WERI-Rb-1 (cell line): ENCODE results near the gene HDAC4.

Experiments used
- DNase-seq: peaks from one replicate; pipeline ENCODE4 v3.0.0-alpha.2; 2020
- H3K27ac ChIP-seq: fragments of 250-450 bp; sonication (Bioruptor Pico); 2 replicates; pipeline ENCODE4 v1.5.1; 2020; ENCODE audit warnings: mild to moderate bottlenecking, moderate library complexity
- H3K27me3 ChIP-seq: fragments of 250-450 bp; sonication (Bioruptor Pico); 2 replicates; pipeline ENCODE4 v1.5.1; 2021; ENCODE audit warnings: mild to moderate bottlenecking, low read depth, moderate library complexity; ENCODE audit not compliant: insufficient read depth, severe bottlenecking
- H3K36me3 ChIP-seq: fragments of 250-450 bp; sonication (Bioruptor Pico); 2 replicates; pipeline ENCODE4 v1.5.1; 2020; ENCODE audit warnings: mild to moderate bottlenecking, moderate library complexity
- H3K4me3 ChIP-seq: 2 replicates; pipeline ENCODE4 v1.5.1; 2011; ENCODE audit warnings: low read depth, mild to moderate bottlenecking, control low read depth, low read length
- H3K9me3 ChIP-seq: fragments of 250-450 bp; sonication (Bioruptor Pico); 2 replicates; pipeline ENCODE4 v1.5.1; 2021; ENCODE audit warnings: mild to moderate bottlenecking, moderate library complexity; ENCODE audit not compliant: severe bottlenecking
- CTCF ChIP-seq: IDR thresholded peaks from 2 replicates; pipeline ENCODE4 v1.5.1; 2011; ENCODE audit warnings: low read depth, mild to moderate bottlenecking, control low read depth, inconsistent platforms, low read length

HDAC4 gene

DNA sequence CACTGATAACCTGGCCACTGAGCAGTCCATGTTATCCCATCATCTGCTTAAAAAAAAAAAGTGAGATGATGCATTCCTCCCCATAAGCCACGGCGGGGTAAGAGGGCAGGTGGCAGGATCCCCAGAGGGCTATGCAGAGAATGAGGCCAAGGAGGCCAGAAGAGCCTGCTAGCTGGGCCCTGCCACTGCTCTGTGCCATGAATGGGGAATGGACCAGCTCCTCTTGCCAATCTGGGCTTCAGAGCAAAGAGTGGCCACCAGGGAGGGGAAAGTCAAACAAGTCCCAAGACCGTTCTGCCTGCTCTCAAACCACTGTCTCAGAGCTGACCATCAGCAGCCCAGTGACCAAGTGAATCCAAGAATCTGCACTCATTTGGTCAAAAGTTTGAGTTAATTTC is 350.6 kb downstream of the HDAC4 start:
- Histone ChIP-seq H3K27me3 (no peaks in the 10 kb centered on the region), H3K9me3 (no peaks in the 10 kb centered on the region), H3K27ac (no peak overlapping the region), H3K36me3 (no peaks in the 10 kb centered on the region), H3K4me3 (no peak overlapping the region)
- no peak for TF ChIP-seq CTCF
- DNase-seq, result no peak

- no peak for TF ChIP-seq CTCF
- no peak overlapping the region for H3K27ac ChIP-seq
- H3K27me3 ChIP-seq, result no peaks in the 10 kb centered on the region
- no peak overlapping the region for H3K4me3 ChIP-seq
- no peaks in the 10 kb centered on the region for H3K36me3 ChIP-seq
- H3K9me3 ChIP-seq, result no peaks in the 10 kb centered on the region
- DNase-seq, result no peak
Observed at GRCh38 chr2:239049421-239050251, 351.2 kb downstream of the HDAC4 start.

DNA sequence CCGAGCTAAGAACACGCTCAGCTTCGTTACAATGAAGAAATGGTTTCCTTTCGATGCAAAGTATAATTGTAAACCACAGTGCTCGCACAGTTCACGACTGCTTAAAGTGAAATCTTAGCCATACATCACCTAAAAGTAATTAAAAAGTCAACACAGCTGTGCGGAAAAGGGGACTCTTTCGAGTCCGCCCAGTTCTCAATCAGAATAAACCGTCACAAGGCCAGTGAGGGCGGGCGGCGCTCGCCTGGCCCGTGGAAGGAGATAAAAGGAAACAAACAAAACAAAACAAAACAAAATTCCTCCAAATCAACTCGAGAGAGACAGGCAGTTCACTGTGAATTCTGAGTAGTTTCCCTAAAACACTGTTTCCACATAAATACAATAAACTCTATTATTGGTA is 352.1 kb downstream of the HDAC4 start:
- Histone ChIP-seq H3K4me3 (no peak overlapping the region), H3K9me3 (no peaks in the 10 kb centered on the region), H3K36me3 (no peaks in the 10 kb centered on the region), H3K27ac (no peak overlapping the region), H3K27me3 (peaks cover 3% of the 10 kb centered on the region)
- no peak for TF ChIP-seq CTCF
- DNase-seq, result no peak

DNA sequence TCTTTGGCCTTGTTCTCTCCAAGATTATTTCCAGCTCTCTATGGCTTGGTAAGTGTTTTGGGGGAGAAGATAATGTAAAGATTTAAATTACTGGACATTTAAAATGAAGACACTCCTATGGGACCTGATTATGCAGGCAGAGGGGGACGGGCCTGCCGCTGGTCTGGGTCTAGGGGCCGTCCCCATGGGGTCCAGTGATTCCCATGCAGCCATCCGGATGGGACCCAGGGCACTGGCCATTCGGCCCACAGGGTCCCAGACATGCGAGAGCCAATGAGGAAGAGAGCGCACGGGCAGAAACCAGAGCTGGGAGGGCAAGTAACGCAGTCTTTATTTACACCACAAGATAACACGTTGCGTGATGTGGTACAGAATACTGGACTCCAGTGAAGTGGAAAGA is 353.0 kb downstream of the HDAC4 start:
- Histone ChIP-seq H3K4me3 (no peak overlapping the region), H3K36me3 (no peaks in the 10 kb centered on the region), H3K27me3 (peaks cover 9% of the 10 kb centered on the region), H3K27ac (no peak overlapping the region), H3K9me3 (no peaks in the 10 kb centered on the region)
- DNase-seq, result no peak
- no peak for TF ChIP-seq CTCF

- no peaks in the 10 kb centered on the region for H3K36me3 ChIP-seq
- no peak overlapping the region for H3K27ac ChIP-seq
- no peak for TF ChIP-seq CTCF
- DNase-seq, result no peak
- H3K9me3 ChIP-seq, result no peaks in the 10 kb centered on the region
- no peak overlapping the region for H3K4me3 ChIP-seq
- H3K27me3 ChIP-seq, result peaks cover 11% of the 10 kb centered on the region
Observed at GRCh38 chr2:239047420-239047819, 353.4 kb downstream of the HDAC4 start.

GRCh38 chr2:239046822-239047221 is 354.0 kb downstream of the HDAC4 start:
- DNase-seq, result no peak
- Histone ChIP-seq H3K27ac (no peak overlapping the region), H3K9me3 (no peaks in the 10 kb centered on the region), H3K4me3 (no peak overlapping the region), H3K27me3 (peaks cover 16% of the 10 kb centered on the region), H3K36me3 (no peaks in the 10 kb centered on the region)
- no peak for TF ChIP-seq CTCF
